HuH-7 (cell line): ENCODE measurements around the gene FLYWCH1.
A peak's percentile ranks its signal among the peaks of the same experiment; 100 is the strongest.

Source experiments
- DNase-seq: peaks from one replicate; pipeline ENCODE4 v3.0.0; 2011; ENCODE audit warnings: low spot score

The FLYWCH1 gene

DNA sequence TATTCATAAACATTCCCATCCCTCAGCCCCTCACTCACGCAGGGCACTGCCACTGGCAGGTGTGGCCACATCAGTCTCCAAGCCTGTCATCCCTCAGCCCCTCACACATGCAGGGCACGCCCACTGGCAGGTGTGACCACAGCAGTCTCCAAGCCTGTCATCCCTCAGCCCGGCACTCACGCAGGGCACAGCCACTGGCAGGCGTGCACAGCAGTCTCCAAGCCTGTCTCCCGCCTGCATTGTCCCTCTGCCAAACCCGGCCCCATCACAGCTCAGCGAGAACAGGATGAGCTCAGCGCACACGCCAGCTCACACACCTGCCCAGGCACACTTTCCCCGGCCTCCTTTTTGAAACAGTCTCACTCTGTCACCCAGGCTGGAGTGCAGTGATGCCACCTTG lies 40.9 kb downstream of the FLYWCH1 start:
- no peak for DNase-seq

DNA sequence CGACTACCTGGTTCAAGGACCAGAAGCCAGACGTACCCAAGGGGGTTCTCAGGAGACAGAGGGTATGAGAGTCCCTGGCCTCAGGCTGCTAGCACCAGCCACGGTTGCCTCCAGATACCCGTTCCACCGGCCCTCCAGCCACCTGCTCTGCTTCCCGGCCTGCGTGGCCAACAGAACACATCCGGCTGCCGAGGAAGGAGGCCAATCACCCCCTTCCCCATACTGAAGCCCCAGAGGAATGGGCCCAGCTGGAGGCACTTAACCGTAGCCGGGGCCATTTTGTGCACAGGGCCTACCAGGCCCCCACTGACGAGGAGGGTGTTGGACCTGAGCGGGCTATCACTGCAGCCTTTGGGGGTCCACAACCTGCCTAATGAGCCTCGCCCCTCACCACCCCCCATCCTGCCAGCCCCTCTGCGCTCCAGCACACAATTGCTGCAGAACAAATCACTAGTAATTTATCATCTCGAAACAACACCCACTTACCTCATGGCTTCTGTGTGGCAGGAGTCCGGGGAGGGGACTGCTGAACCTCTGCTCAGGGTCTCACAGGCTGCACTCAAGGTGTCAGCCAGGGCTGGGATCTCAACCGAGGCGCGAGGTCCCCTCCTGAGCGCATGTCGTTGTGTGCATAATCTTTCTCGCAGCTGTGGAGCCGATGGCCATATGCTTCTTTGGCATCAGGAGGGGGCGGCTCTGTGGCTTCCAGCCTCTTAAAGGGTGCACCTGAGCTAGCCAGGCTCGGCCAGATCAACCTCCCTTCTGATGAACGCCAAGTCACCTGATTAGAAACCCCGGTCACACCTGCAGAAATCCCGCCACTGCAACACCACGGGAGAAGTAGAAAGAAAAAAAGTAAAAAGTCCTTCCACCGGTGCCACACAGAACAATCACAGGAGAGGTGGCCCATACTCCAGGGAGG lies 42.2 kb downstream of the FLYWCH1 start:
- no peak for DNase-seq

DNA sequence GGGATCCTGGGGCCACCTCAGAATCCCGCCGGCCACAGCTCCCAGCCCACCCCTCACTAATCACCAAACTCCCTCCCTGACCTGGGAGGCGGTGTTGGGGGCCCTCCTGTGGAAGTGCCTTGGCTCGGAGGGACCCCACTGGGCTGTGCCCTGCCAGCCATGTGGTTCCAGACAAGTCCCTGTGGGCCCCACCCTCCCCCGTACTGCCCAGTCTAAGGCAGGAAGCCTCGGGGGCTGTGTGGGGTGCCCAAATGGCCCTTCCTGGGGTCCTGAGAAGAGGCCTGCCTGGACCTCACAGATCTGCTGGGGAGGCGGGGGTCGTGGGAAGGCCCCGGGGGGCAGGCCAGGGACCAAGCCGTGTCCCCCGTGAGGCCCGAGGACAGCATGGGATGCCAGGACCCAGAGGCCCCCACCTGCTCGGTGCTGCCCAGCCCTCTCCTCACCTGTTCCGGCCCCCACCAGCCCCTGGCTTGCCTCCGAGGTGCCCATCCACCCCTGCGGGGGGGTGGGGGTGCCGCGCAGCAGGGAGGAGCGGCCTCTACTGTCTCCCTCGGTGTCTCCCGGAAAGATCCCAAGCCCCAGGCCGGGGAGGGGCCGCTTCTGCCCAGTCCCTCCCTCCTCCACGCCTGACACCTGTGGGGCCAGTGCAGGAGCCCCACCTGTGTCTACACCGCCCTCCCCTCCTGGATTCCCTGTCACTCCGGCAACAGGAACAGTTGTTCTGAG lies 43.1 kb downstream of the FLYWCH1 start:
- no peak for DNase-seq

DNA sequence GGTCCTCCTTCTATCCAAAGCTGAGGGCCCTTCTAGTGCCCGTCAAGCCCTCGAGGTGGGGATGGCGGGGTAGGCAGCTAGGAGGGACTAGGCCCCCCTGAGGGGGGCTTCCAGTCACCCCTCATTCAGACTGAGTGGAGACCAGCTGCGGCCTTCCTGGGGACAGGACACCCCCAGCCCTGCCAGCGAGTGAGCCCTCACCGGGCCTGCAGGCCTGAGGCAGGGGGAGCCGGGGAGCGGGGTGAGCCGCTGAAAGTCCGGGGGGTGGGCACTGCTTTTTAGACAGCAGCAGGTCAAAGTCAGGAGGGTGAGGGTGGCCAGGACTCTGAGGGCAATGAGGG lies 43.7 kb downstream of the FLYWCH1 start:
- no peak for DNase-seq

DNA sequence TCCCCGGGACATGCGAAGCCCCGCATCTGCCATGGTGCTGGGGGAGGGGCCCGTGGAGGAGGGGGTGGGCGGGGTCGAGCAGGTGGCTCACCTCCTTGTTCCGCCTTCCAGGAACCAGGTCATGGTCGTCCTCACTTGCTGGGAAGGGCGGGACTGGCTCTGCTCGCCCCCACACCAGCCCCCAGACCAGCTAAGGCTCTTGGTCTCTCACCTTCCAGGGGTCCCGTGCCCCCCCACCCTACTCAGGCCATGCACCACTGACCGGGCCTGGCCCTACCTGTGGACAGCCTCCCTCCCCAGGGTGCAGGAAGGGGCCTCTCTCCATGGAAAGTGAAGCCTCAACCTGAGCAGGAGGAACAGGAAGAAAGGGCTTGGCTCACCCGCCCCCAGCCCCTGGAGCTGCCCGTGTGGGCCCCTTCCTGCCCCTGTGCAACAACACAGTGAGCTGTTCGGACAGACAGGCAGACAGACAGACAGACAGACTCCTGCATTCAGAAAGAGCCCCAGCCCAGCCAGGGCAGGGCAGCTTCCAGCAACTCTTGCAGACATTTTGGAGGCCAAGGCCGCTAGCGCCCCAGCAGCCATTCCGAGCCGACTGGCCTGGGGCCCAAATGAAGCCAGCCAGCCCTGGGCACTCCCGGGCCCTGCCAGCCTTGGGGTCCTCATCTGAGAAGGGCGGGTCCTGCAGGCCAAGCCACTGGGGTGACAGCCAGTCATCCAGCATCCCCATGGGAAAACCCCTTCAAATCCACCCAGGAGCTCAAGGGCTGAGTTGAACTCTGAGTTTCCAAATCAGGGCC lies 44.2 kb downstream of the FLYWCH1 start:
- DNase-seq: no peak

DNA sequence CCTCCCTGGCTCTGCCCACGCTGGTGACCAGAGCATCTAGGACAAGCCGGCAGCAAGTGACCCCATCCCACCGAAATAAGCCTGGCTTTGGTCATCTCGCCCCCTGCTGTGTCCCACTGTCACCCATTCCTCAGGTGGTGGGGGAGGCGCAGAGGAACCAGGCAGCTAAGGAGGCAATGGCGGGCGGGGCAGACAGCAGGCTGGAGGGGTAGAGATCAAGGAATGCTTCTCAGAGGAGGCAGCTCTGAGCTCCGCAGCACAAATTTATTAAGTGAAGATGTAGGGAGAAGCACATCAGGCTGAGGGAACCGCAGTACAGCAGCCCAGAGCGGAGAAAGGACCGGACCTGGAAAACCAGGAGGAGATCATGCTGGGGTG lies 44.8 kb downstream of the FLYWCH1 start:
- DNase-seq: no peak

DNA sequence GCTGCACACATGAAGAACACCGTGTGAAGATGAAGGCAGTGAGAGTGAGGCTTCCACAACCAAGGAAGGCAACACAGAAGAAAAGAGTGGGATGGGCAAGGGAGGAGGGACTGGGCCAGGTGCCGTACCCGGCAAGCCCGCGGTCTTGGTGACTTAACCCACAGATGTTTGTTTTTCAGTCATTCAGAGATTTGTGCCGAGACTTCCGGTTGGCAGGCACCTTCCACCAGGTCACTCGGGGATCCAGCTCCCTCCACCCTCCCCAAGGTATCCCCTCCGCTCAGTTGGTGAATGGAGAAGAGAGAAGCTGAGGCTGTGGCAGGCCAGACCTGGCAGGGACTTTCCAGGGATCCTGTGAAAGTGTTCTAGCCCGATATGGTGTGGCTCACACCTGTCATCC lies 47.5 kb downstream of the FLYWCH1 start:
- no peak for DNase-seq

DNA sequence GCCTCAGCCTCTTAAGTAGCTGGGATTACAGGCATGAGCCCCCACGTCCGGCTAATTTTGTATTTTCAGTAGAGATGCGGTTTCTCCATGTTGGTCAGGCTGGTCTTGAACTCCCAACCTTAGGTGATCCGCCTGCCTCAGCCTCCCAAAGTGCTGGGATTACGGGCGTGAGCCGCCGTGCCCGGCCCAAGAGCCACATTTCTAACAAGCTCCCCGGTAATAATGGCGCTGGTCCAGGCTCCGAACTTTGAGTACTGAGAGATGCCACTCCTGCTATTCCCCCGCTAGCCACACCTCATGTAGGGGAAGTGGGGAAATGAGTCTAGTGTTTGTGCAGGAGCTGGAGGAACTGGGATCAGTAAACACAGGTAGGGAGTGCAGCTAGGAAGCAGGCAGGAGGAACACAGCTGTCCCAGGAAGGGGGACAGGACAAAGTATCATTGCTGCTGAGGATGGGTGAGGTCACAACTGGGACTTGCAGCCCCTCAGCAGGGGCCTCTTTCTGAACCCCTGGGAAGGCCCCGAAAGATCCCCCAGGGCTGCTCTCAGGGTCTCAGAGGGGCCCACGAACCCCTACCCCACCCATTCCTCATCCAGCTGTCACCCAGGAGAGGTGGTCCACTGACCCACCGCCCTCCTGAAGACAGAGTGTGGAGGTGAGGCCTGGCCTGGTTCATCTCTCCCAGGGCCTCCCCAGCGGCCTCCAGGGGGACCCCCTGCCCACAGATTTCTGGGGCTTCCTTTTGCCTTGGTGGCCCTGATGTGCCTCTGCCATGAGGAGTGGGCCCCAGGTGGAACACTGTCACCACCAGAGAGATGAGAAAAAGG lies 48.7 kb downstream of the FLYWCH1 start:
- DNase-seq: no peak

DNA sequence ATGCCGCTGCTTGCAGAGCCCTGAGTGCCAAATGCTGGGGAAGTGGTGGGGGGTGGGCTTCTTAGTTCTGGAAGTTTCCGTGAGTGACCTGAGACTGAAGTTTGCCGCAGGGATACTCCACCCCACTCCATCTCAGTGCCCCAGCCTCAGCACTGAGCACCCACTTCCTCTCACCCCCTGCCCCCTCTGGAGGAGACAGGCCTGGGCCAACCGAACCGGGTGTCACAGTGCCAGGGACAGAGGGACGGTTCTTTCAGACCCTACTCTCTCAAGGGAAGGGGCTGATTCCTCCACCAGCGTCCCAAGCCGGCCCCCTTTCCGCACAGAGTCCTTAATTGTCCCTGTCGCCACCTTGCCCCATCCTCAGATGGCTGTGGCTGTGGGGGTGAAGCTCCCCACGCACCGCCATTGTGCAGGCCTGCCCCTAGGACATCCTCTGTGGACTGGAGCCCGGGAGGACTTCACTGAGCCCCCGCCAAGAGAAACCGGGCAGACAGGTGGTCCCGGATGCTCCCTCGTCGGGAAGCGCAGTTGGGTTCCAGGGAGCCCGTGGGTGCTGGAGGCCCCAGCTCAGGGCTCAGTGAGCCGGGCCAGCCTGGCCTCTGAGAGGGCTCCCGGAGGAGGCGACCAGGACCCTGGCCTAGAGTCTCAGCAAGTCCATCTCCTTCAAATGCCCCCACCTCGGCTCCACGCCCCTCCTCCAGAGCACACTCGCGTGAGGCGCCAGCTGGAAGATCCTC lies 50.8 kb downstream of the FLYWCH1 start:
- no peak for DNase-seq

DNA sequence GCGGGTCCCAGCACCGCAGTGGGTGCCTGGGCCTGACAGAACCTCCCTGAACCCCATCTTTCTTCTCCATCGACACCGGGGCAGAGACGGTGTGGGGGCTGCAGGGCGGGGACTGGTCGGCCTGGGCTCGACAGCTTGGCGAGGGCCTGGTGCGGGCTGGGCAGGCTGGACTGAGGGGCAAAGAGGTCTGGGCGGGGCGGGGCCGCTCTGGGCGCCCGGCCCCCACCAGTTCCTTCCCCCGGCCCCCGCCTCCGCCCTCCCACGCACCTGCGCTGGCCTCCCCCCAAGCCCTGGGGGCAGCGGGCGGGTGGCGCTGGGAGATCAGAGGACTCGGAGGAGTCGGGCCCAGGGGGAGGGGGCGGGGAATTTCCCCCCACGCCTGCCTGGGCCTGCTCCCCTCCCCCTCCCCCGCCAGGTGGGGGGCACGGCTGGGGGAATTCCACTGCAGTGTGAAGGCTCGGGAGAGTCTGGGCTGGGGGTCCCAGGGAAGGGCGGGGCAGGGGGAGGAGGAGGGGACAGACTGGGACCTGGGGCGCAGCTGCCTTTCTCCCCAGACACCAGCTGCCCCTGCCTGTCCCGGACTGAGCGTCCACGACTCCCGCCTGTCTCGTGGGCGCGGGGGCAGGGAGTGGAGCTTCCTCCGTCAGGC lies 51.5 kb downstream of the FLYWCH1 start:
- DNase-seq: no peak

DNA sequence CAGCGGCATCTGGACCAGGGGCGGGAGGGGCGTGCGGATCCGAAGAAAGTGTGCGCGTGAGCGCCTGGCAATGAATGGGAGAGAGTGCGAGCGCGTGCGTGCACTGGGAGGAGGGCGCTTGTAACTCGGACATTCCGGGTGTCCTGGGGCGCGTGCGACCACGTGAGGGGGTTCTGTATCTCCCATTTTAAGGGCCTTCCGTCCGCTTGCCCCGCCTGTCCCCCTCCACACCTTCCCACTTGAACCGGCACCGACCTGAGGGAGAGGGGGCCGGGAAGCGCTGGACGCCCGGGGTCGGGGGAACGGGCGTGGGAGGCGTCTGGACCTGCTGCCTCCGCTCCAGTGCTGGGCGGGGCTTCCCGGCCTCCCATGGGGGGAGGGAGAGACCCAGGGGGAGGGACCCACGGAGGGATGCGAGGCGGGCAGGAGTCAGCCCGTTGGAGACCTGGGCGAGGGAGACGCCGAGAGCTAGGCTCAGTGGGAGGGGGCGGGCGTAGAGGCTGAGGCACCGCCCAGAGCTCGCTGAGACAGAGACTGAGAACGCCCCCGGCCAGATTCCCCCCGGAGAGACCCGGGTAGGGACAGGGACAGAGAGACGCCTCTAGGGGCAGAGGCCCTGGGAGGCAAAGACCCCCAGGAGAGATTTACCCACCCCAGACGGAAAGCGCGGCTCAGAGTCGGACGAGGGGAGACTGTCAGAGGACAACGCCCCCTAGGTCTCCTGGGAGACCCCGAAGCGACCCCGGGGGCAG lies 52.2 kb downstream of the FLYWCH1 start, which contains the start of gene KREMEN2:
KREMEN2 (plus strand) TSS at position 553 of the 752 bp plus-strand sequence. CDS start 246 bp downstream, outside the sequence.
- peak; percentile 87 for DNase-seq

DNA sequence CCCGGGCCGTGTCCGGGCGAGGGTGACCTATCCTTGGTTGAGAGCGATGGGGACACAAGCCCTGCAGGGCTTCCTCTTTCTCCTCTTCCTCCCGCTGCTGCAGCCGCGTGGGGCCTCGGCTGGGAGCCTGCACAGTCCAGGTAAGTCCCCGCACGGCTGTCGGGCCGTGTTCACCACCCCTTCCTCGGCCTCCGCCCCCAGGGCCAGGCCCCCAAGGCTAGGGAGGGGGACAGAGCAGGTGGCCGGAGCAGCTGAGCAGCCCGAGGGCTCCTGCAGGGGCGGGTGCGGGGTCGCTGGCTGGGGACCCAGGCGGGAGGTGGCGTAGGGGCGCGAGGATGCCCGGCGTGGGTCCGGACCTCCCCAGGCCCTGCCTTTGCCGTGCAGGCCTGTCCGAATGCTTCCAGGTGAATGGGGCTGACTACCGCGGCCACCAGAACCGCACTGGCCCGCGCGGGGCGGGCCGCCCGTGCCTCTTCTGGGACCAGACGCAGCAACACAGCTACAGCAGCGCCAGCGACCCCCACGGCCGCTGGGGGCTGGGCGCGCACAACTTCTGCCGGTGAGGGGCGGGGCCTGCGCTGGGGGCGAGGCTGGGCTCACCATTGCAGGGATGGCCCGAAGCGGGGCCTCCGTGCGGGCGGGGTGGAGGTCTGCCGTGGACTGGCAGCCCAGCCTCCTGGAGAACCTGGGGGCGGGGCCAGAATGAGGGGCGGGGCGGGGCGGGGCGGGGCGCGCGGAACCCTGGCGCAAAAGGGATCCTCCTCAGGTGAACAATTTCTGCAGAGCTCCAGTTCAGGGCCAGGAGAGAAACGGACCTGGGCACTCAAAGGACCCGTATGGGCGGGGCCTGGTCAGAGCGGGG lies 53.0 kb downstream of the FLYWCH1 start:
- DNase-seq: peak; percentile 94

DNA sequence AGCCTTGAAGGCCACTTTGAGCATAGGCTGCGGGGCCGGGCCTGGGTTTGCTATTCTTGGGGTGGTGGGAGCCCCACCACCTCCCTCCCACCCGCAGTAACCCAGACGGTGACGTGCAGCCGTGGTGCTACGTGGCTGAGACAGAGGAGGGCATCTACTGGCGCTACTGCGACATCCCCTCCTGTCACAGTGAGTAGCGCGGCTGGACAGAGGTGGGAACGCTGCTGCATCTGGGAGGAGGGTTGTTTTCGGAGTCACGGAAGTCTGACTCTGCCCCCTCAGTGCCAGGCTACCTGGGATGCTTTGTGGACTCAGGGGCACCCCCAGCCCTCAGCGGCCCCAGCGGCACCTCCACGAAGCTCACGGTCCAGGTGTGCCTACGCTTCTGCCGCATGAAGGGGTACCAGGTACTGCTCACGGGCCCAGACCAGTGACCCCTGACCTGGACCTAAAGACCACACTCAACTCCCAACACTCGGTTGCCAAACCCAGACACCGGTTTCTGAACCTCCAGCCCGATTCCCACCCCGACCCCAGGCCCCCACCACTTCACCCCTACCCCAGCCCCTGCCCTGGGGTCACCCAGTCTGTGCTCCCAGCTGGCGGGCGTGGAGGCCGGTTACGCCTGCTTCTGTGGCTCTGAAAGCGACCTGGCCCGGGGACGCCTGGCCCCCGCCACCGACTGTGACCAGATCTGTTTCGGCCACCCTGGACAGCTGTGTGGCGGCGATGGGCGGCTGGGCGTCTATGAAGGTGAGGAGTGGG lies 54.5 kb downstream of the FLYWCH1 start:
- DNase-seq: no peak

DNA sequence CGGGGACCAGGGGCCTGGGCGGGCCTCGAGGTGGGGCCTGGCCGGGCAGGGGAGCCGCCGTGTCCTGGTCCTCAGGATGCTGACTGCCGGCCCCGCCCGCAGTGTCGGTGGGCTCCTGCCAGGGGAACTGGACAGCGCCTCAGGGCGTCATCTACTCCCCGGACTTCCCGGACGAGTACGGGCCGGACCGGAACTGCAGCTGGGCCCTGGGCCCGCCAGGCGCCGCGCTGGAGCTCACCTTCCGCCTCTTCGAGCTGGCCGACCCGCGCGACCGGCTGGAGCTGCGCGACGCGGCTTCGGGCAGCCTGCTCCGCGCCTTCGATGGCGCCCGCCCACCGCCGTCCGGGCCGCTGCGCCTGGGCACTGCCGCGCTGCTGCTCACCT lies 55.1 kb downstream of the FLYWCH1 start:
- DNase-seq: no peak

DNA sequence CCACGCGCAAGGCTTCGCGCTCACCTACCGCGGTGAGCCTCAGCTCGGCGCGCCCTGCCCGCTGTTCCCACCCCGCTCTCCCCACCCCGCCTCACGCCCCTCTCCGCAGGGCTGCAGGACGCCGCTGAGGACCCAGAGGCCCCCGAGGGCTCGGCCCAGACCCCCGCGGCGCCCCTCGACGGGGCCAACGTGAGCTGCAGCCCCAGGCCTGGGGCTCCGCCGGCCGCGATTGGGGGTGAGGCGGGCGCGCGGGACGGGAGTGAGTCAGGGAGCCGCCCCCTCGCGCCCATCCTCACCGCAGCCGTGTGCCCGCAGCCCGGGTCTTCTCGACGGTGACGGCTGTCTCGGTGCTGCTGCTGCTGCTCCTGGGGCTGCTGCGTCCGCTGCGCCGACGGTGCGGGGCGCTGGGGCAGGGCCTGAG lies 55.5 kb downstream of the FLYWCH1 start:
- no peak for DNase-seq

DNA sequence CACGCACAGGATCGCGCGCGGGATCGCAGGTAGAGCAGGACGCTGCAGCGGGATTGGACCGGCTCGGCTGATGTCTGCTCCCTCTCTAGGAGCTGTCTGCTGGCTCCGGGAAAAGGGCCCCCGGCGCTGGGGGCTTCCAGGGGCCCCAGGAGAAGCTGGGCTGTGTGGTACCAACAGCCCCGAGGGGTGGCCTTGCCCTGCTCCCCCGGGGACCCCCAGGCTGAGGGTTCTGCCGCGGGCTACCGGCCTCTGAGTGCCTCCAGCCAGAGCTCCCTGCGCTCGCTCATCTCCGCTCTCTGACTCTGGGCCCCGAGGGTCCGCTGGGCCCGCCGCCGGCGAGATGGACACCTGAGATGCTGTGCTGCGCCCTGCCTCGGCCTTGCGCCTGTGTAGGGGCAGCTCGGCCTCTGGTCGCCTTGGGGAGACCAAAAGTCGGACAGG lies 56.0 kb downstream of the FLYWCH1 start:
- DNase-seq: no peak

DNA sequence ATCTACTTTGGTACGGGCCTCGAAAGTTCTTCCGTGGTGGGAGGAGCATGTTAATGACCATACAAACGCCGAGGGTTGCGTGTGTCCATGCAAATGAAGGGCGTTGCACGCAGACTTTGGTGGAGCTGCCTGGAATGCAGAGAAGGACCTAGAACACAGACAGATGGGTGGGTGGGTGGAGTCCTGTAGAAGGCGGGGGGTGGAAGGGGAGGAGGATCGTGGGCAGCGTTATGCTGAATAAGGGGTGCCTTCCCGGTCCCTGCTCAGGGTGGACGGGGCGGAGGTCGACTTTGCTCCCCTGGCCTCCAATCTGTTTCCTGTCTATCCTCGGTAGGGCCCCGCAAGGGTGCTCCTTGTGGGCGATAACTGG lies 56.6 kb downstream of the FLYWCH1 start:
- DNase-seq: no peak
